Trophoblast cell (in vitro differentiated cells and primary cell): ENCODE data around the gene ELP2.

ENCODE experiments used
- DNase-seq, 2 donors: peaks; one replicate each; pipeline ENCODE4 v3.0.0-alpha.2; 2016
- H2AFZ ChIP-seq: 2 replicates; pipeline ENCODE4 v1.6.1; 2013; ENCODE audit warnings: low read length, moderate library complexity, mild to moderate bottlenecking; ENCODE audit not compliant: insufficient read depth, poor library complexity
- H2AK5ac ChIP-seq: 2 replicates; pipeline ENCODE4 v1.6.1; 2013; ENCODE audit warnings: mild to moderate bottlenecking, low read length
- H2BK120ac ChIP-seq: 2 replicates; pipeline ENCODE4 v1.6.1; 2013; ENCODE audit warnings: low read length, mild to moderate bottlenecking, moderate library complexity; ENCODE audit not compliant: insufficient read depth, poor library complexity
- H2BK12ac ChIP-seq: 2 replicates; pipeline ENCODE4 v1.6.1; 2013; ENCODE audit warnings: mild to moderate bottlenecking, low read length, moderate library complexity
- H2BK5ac ChIP-seq: 2 replicates; pipeline ENCODE4 v1.6.1; 2013; ENCODE audit warnings: low read length, low read depth, moderate library complexity, mild to moderate bottlenecking; ENCODE audit not compliant: poor library complexity
- H3K14ac ChIP-seq: 2 replicates; pipeline ENCODE4 v1.6.1; 2013; ENCODE audit warnings: mild to moderate bottlenecking, low read length
- H3K18ac ChIP-seq: 2 replicates; pipeline ENCODE4 v1.6.1; 2013; ENCODE audit warnings: mild to moderate bottlenecking, low read length
- H3K23ac ChIP-seq: 2 replicates; pipeline ENCODE4 v1.6.1; 2013; ENCODE audit warnings: low read length
- H3K27ac ChIP-seq: 2 replicates; pipeline ENCODE4 v1.5.1; 2013; ENCODE audit warnings: low read depth, mild to moderate bottlenecking, inconsistent platforms, low read length, moderate library complexity
- H3K27me3 ChIP-seq: 2 replicates; pipeline ENCODE4 v1.6.1; 2013; ENCODE audit warnings: inconsistent platforms, mild to moderate bottlenecking, low read length, moderate library complexity; ENCODE audit not compliant: insufficient read depth
- H3K36me3 ChIP-seq, 2 experiments: 1 replicate in 1 of 2; 2 replicates in 1 of 2; pipeline ENCODE4 v1.6.1; 2013; ENCODE audit warnings: low read length in 2 of 2, mild to moderate bottlenecking in 2 of 2, moderate library complexity in 1 of 2; ENCODE audit not compliant: insufficient read depth in 2 of 2, control insufficient read depth in 1 of 2
- H3K4ac ChIP-seq: 2 replicates; pipeline ENCODE4 v1.6.1; 2013; ENCODE audit warnings: low read depth, mild to moderate bottlenecking, low read length, moderate library complexity
- H3K4me1 ChIP-seq, 2 experiments: 1 replicate in 1 of 2; 2 replicates in 1 of 2; pipeline ENCODE4 v1.6.1; 2013; ENCODE audit warnings: low read length in 2 of 2, mild to moderate bottlenecking in 2 of 2, moderate library complexity in 1 of 2; ENCODE audit not compliant: insufficient read depth in 2 of 2, control insufficient read depth in 1 of 2
- H3K4me2 ChIP-seq: 2 replicates; pipeline ENCODE4 v1.6.1; 2013; ENCODE audit warnings: inconsistent platforms, mild to moderate bottlenecking, low read length, moderate library complexity
- H3K4me3 ChIP-seq: 2 replicates; pipeline ENCODE4 v1.5.1; 2013; ENCODE audit warnings: mild to moderate bottlenecking, low read depth, low read length, inconsistent platforms
- H3K79me1 ChIP-seq: one replicate; pipeline ENCODE4 v1.6.1; 2013; ENCODE audit warnings: low read length
- H3K79me2 ChIP-seq: 2 replicates; pipeline ENCODE4 v1.6.1; 2013; ENCODE audit warnings: low read length, mild to moderate bottlenecking; ENCODE audit not compliant: control insufficient read depth, insufficient read depth, poor library complexity
- H3K9ac ChIP-seq: 2 replicates; pipeline ENCODE4 v1.6.1; 2013; ENCODE audit warnings: mild to moderate bottlenecking, low read length
- H3K9me3 ChIP-seq: 2 replicates; pipeline ENCODE4 v1.6.1; 2013; ENCODE audit warnings: low read depth, mild to moderate bottlenecking, control low read depth, inconsistent platforms, low read length; ENCODE audit not compliant: insufficient read depth
- H4K12ac ChIP-seq: 2 replicates; pipeline ENCODE4 v1.6.1; 2013; ENCODE audit warnings: low read depth, mild to moderate bottlenecking, low read length, moderate library complexity
- H4K8ac ChIP-seq: 2 replicates; pipeline ENCODE4 v1.6.1; 2013; ENCODE audit warnings: low read depth, mild to moderate bottlenecking, low read length, moderate library complexity
- H4K91ac ChIP-seq: one replicate; pipeline ENCODE4 v1.6.1; 2013; ENCODE audit warnings: low read depth, mild to moderate bottlenecking, low read length, moderate library complexity
- WGBS: extraction: QIAGEN DNeasy Blood & Tissue Kit; methylation state at CpG from one replicate; pipeline ENCODE4 v1.1.7; 2013; ENCODE audit warnings: missing lambda C conversion rate; ENCODE audit not compliant: insufficient read length, insufficient coverage; ENCODE audit errors: extremely low coverage; 5-methylcytosine and 5-hydroxymethylcytosine counted together

Gene ELP2

DNA sequence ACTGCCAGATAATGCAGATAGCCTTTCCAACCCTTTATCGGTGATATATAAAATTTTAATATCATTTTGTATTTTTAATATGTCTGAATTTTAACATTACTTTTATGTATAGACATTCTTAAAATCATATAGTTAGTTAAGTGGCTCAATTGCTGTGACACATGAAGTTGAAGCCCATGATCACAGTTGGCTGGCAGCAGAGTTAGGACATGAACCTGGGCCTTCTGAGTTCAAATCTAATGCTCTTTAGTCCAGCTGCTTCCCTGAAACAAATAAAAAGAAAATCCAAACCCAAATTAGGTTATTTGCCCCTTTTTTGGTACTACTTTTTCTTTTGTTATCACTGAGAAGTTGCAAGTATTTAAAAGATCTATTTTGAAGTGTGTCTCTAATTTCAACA is 5.6 kb downstream of the ELP2 start:
- no peak overlapping the region for H3K4ac ChIP-seq
- no peaks in the 10 kb centered on the region for H3K79me1 ChIP-seq
- H3K18ac ChIP-seq, result no peak overlapping the region
- H3K9ac ChIP-seq, result no peak overlapping the region
- peaks cover 9 to 14% of the 10 kb centered on the region in 2 experiments for H3K36me3 ChIP-seq
- no peak overlapping the region for H3K4me3 ChIP-seq
- no peak overlapping the region for H2BK12ac ChIP-seq
- H4K8ac ChIP-seq, result no peak overlapping the region
- no peak overlapping the region for H3K4me2 ChIP-seq
- no peak for DNase-seq
- no peak overlapping the region for H2AK5ac ChIP-seq
- H3K9me3 ChIP-seq, result no peaks in the 10 kb centered on the region
- no peak overlapping the region for H2AFZ ChIP-seq
- H2BK120ac ChIP-seq, result no peak overlapping the region
- H4K91ac ChIP-seq, result no peak overlapping the region
- WGBS, result no CpG with 5 or more reads among the region's 1 CpG
- H2BK5ac ChIP-seq, result no peak overlapping the region
- H3K23ac ChIP-seq, result no peak overlapping the region
- no peak overlapping the region for H3K27ac ChIP-seq
- H4K12ac ChIP-seq, result no peak overlapping the region
- H3K27me3 ChIP-seq, result no peaks in the 10 kb centered on the region
- no peak overlapping the region for H3K14ac ChIP-seq
- H3K4me1 ChIP-seq, result peaks cover 0 to 5% of the 10 kb centered on the region in 2 experiments
- peaks cover 2% of the 10 kb centered on the region for H3K79me2 ChIP-seq

DNA sequence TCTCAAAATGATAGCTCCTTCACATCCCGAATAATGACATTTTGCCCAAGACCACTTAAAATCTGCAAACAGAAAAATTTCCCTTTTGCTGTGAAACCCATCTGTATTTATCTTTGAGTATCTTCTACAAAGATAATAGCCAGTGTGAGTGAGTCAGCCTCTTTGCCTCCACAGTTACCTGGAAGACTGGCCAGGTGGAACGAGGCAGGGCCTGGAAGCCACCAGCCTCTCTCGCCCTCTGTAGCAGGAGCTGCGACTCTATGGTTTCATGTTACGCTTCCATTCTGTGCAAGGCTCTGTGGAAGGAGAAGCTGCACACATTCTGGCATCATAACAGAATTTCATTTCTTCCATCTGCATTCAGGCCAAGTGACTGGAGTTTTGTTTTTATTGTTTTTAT is 9.5 kb downstream of the ELP2 start:
- H3K79me1 ChIP-seq, result no peaks in the 10 kb centered on the region
- no peak overlapping the region for H4K91ac ChIP-seq
- WGBS, result no CpG with 5 or more reads among the region's 5 CpGs
- no peak overlapping the region for H2BK120ac ChIP-seq
- no peak overlapping the region for H3K9ac ChIP-seq
- H2BK5ac ChIP-seq, result no peak overlapping the region
- no peak overlapping the region for H3K27ac ChIP-seq
- no peak overlapping the region for H3K4ac ChIP-seq
- DNase-seq, result peak; percentile 58 to 67
- no peak overlapping the region for H3K18ac ChIP-seq
- H4K12ac ChIP-seq, result no peak overlapping the region
- no peak overlapping the region for H3K4me3 ChIP-seq
- H3K14ac ChIP-seq, result no peak overlapping the region
- no peak overlapping the region for H2AK5ac ChIP-seq
- H3K4me1 ChIP-seq, result no peaks in the 10 kb centered on the region
- H3K9me3 ChIP-seq, result no peaks in the 10 kb centered on the region
- H3K36me3 ChIP-seq, result peaks cover 18 to 22% of the 10 kb centered on the region in 2 experiments
- no peak overlapping the region for H3K23ac ChIP-seq
- H2AFZ ChIP-seq, result no peak overlapping the region
- H3K4me2 ChIP-seq, result no peak overlapping the region
- H3K27me3 ChIP-seq, result no peaks in the 10 kb centered on the region
- no peak overlapping the region for H4K8ac ChIP-seq
- H2BK12ac ChIP-seq, result no peak overlapping the region
- no peaks in the 10 kb centered on the region for H3K79me2 ChIP-seq

DNA sequence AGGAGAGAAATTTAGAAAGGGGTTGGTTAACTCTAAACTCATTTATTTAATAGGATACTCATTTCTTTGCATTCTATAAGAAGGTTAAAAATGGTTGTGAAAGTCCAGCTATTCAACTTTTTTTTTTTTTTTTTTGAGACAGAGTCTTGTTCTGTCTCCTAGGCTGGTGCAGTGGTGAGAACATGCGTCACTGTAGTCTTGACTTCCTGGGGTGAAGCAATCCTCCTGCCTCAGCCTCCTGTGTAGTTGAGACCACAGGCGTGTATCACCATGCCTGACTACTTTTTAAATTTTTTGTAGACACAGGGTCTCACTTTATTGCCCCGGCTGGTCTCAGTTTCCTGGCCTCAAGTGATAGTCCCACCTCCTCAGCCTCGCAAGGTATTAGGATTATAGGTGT is 11.9 kb downstream of the ELP2 start:
- H3K27me3 ChIP-seq, result no peaks in the 10 kb centered on the region
- no peaks in the 10 kb centered on the region for H3K9me3 ChIP-seq
- H3K23ac ChIP-seq, result no peak overlapping the region
- no peak overlapping the region for H2AFZ ChIP-seq
- no peak overlapping the region for H2BK120ac ChIP-seq
- H4K91ac ChIP-seq, result no peak overlapping the region
- no peak overlapping the region for H3K4me2 ChIP-seq
- no peak overlapping the region for H2BK5ac ChIP-seq
- H3K79me1 ChIP-seq, result no peaks in the 10 kb centered on the region
- H3K4me1 ChIP-seq, result no peaks in the 10 kb centered on the region
- no peak overlapping the region for H2BK12ac ChIP-seq
- H2AK5ac ChIP-seq, result no peak overlapping the region
- no peak overlapping the region for H3K4ac ChIP-seq
- peaks cover 16 to 22% of the 10 kb centered on the region in 2 experiments for H3K36me3 ChIP-seq
- H4K12ac ChIP-seq, result no peak overlapping the region
- no peak overlapping the region for H4K8ac ChIP-seq
- DNase-seq, result peak; percentile 63 to 70
- no peak overlapping the region for H3K4me3 ChIP-seq
- WGBS, result no CpG with 5 or more reads among the region's 4 CpGs
- H3K27ac ChIP-seq, result no peak overlapping the region
- H3K9ac ChIP-seq, result no peak overlapping the region
- H3K14ac ChIP-seq, result no peak overlapping the region
- no peak overlapping the region for H3K18ac ChIP-seq
- no peaks in the 10 kb centered on the region for H3K79me2 ChIP-seq

DNA sequence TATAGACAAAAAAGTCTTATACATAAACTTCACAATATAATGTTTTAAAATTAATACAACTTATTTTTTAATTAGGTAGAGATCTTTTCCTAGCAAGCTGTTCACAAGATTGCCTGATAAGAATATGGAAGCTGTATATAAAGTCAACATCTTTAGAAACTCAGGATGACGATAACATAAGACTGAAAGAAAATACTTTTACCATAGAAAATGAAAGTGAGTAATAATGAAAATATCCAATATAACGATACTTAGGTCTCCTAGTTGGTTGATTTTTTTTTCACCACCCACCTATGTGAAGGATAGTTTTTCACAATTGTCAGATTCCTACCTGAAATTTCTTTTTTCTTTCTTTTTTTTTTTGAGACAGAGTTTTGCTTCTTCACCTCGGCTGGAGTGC is 13.1 kb downstream of the ELP2 start:
- H3K4me3 ChIP-seq, result no peak overlapping the region
- no CpG with 5 or more reads among the region's 3 CpGs for WGBS

More for the DNA sequence above, 13.1 kb downstream of the ELP2 start:
- H3K14ac ChIP-seq, result no peak overlapping the region
- H4K91ac ChIP-seq, result no peak overlapping the region
- no peak overlapping the region for H2BK5ac ChIP-seq
- no peak overlapping the region for H3K23ac ChIP-seq
- no peaks in the 10 kb centered on the region for H3K79me2 ChIP-seq
- H3K9me3 ChIP-seq, result no peaks in the 10 kb centered on the region
- no peak overlapping the region for H3K4me2 ChIP-seq
- H2BK12ac ChIP-seq, result no peak overlapping the region
- no peak overlapping the region for H2BK120ac ChIP-seq
- H3K27ac ChIP-seq, result no peak overlapping the region
- no peak overlapping the region for H3K18ac ChIP-seq
- no peak overlapping the region for H2AFZ ChIP-seq
- H3K36me3 ChIP-seq, result peaks cover 24 to 25% of the 10 kb centered on the region in 2 experiments
- no peaks in the 10 kb centered on the region for H3K27me3 ChIP-seq
- H4K8ac ChIP-seq, result no peak overlapping the region
- H3K79me1 ChIP-seq, result no peaks in the 10 kb centered on the region
- no peak overlapping the region for H3K9ac ChIP-seq
- DNase-seq, result peak in 1 of 2 donors; percentile 18
- no peak overlapping the region for H2AK5ac ChIP-seq
- H4K12ac ChIP-seq, result no peak overlapping the region
- H3K4me1 ChIP-seq, result no peaks in the 10 kb centered on the region
- H3K4ac ChIP-seq, result no peak overlapping the region
